Body of pancreas (tissue), 4 donors: Measurements from ENCODE around the gene MRTFA. TPM values are rescaled to one million over a fixed set of nuclear protein-coding genes. Genes with fewer than 3 reads are reported as not detected.

ENCODE experiments used
- ATAC-seq: fragments of 150-250 bp; one replicate; pipeline ENCODE4 v1.9.1; 2016
- DNase-seq, 4 donors: peaks; one replicate each; pipeline ENCODE4 v3.0.0-alpha.2; 2019
- H3K27ac ChIP-seq, 4 donors: fragments of 200-600 bp; sonication (generic); 1 replicate in 3 of 4; 2 replicates in 1 of 4; pipeline versions ENCODE4 v1.5.1 to v1.6.1; 2016 to 2019; ENCODE audit warnings: mild to moderate bottlenecking in 1 of 4, mixed read lengths in 1 of 4, moderate library complexity in 1 of 4
- H3K27me3 ChIP-seq, 2 donors: fragments of 200-600 bp; sonication (generic); one replicate each; pipeline ENCODE4 v1.6.0; 2016; ENCODE audit warnings: mild to moderate bottlenecking in 1 of 2
- H3K36me3 ChIP-seq, 2 donors: fragments of 200-600 bp; sonication (generic); replicated peaks in 1 of 2; 2 replicates each; pipeline ENCODE4 v1.5.1; 2016; ENCODE audit warnings: low read depth in 2 of 2; ENCODE audit not compliant: insufficient read depth in 1 of 2
- H3K4me1 ChIP-seq: fragments of 200-600 bp; sonication (generic); one replicate; pipeline ENCODE4 v1.6.0; 2016
- H3K4me3 ChIP-seq, 2 donors: fragments of 200-600 bp; sonication (generic); 1 replicate in 1 of 2; 2 replicates in 1 of 2; pipeline ENCODE4 v1.5.1; 2016 to 2019
- H3K9me3 ChIP-seq, 3 donors: fragments of 200-600 bp; sonication (generic); 1 replicate in 2 of 3; 2 replicates in 1 of 3; pipeline ENCODE4 v1.5.1; 2016
- POLR2A ChIP-seq, 3 donors: fragments of 450-650 bp; IDR thresholded peaks; one replicate each; pipeline ENCODE4 v1.6.1; 2016; ENCODE audit warnings: antibody characterized with exemption in 3 of 3, mild to moderate bottlenecking in 2 of 3
- WGBS, 2 donors: methylation state at CpG; one replicate each; pipeline ENCODE4 v1.1.5; 2017; 5-methylcytosine and 5-hydroxymethylcytosine counted together
- intact Hi-C: fragments of 100-400 bp; cut with DNase I; formaldehyde crosslinking; loops from one replicate; pipeline ENCODE4 v1.15.1; 2023
- total RNA-seq, 2 donors: library from RNA; depleted of rRNA; stranded (reverse); fragments of >200 nt; gene quantifications; one replicate each; pipeline ENCODE4 v1.1.0, GENCODE V29; 2016
- TF ChIP-seq, protein P1 (sequence below), 7 experiments: fragments of 450-650 bp in 4 of 7; fragments of 200-600 bp in 3 of 7; sonication (generic) in 3 of 7; IDR thresholded peaks; one replicate each; pipeline ENCODE4 v1.5.1; 2016 to 2019; ENCODE audit warnings: antibody characterized with exemption in 7 of 7

MRTFA gene
- total RNA-seq, 2 donors from 2014 or later: 47.0 to 71.5 TPM

- WGBS, 2 donors: 74 to 79% methylated on average over 11 to 15 of the region's 15 CpGs
- no peak for ATAC-seq
These were observed 44.3 kb upstream of the MRTFA start for GRCh38 chr22:40680819-40681183.

DNA sequence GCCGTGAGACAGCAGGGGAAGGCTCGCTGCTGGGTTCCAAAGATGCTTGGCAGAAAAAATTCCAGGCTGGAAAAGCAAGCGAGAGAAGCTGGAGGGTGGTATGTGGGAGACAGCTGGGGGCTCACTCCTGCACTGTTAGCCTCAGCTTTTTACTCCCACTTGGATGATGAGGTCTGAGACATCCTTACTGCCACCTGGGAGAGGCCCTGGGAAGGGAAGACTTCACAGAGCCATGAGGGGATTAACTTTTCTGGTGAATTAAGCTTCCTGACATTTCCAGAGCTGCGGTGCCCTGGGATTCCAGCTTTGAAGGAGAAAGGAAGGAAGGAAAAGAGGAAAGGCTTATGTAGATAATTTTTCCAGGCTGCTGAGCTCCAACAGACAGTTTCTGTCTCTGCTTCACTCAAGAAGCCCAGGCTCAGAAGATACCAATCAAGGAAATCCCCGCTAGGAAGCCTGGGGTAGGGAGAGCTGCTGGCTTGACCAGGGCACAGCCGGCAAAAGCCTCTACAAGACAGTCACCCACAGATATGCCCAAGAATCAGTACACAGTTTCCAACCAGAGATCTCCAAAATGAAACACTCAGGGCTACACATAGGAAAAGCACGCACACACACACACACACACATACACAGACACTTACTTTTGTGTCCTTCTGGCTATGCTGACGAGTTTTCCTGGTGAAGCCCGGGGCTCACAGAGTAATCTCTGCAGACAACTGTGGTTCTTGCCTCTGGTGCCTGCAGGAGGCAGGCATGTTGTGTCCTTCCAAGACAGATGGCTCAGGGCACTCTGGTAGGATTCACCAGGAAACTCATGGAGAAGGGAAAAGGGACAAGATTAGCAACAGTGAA, 43.7 kb upstream of the MRTFA start:
- intact Hi-C loops: loop anchor here (10.0 kb wide), 1 partner anchor 215 kb away; no protein-coding TSS in a partner anchor
- 46 to 58% methylated on average over 9 of the region's 9 CpGs for WGBS, 2 donors
- Histone ChIP-seq H3K27me3 (no peaks in the 10 kb centered on the region), H3K4me3 (no peak overlapping the region), H3K9me3 (no peaks in the 10 kb centered on the region), H3K27ac (no peak overlapping the region), H3K4me1 (peaks cover 6% of the 10 kb centered on the region), H3K36me3 (no peaks in the 10 kb centered on the region)
- DNase-seq: no peak
- ATAC-seq: no peak
- TF ChIP-seq, protein P1, sequence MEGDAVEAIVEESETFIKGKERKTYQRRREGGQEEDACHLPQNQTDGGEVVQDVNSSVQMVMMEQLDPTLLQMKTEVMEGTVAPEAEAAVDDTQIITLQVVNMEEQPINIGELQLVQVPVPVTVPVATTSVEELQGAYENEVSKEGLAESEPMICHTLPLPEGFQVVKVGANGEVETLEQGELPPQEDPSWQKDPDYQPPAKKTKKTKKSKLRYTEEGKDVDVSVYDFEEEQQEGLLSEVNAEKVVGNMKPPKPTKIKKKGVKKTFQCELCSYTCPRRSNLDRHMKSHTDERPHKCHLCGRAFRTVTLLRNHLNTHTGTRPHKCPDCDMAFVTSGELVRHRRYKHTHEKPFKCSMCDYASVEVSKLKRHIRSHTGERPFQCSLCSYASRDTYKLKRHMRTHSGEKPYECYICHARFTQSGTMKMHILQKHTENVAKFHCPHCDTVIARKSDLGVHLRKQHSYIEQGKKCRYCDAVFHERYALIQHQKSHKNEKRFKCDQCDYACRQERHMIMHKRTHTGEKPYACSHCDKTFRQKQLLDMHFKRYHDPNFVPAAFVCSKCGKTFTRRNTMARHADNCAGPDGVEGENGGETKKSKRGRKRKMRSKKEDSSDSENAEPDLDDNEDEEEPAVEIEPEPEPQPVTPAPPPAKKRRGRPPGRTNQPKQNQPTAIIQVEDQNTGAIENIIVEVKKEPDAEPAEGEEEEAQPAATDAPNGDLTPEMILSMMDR (IDR thresholded peaks at IDR 0.05): no peak
- no peak for TF ChIP-seq POLR2A (IDR thresholded peaks at IDR 0.05)

More at GRCh38 chr22:40680819-40681183, 44.3 kb upstream of the MRTFA start:
- H3K27ac ChIP-seq: no peak overlapping the region
- no peak for TF ChIP-seq POLR2A (IDR thresholded peaks at IDR 0.05)
- TF ChIP-seq, protein P1 (IDR thresholded peaks at IDR 0.05): no peak
- H3K9me3 ChIP-seq: no peaks in the 10 kb centered on the region
- no peak for DNase-seq
- H3K4me3 ChIP-seq: no peak overlapping the region
- H3K36me3 ChIP-seq: no peaks in the 10 kb centered on the region
- no peaks in the 10 kb centered on the region for H3K27me3 ChIP-seq
- peaks cover 6% of the 10 kb centered on the region for H3K4me1 ChIP-seq
- intact Hi-C loops: loop anchor here (10.0 kb wide), 1 partner anchor 214 kb away; no protein-coding TSS in a partner anchor

GRCh38 chr22:40679249-40679963, 42.9 kb upstream of the MRTFA start, which contains the start of gene MCHR1:
TSS of gene MCHR1 (plus strand) at chr22:40679484. CDS start at chr22:40679653, 169 bp downstream.
- H3K36me3 ChIP-seq: no peaks in the 10 kb centered on the region
- H3K27me3 ChIP-seq: no peaks in the 10 kb centered on the region
- H3K27ac ChIP-seq: no peak within 1 kb of the TSS
- 15 to 17% methylated on average over 14 to 21 of the region's 21 CpGs for WGBS, 2 donors
- intact Hi-C loops: no loop called here
- H3K4me1 ChIP-seq: peaks cover 6% of the 10 kb centered on the region
- H3K9me3 ChIP-seq: no peaks in the 10 kb centered on the region
- TF ChIP-seq, protein P1 (IDR thresholded peaks at IDR 0.05): no peak
- no peak for TF ChIP-seq POLR2A (IDR thresholded peaks at IDR 0.05)
- ATAC-seq (no peak), DNase-seq (no peak)
- no peak within 1 kb of the TSS for H3K4me3 ChIP-seq

- ATAC-seq: no peak
- DNase-seq: no peak
- no peak for TF ChIP-seq POLR2A (IDR thresholded peaks at IDR 0.05)
- TF ChIP-seq, protein P1 (IDR thresholded peaks at IDR 0.05): no peak
- H3K4me1 ChIP-seq: peaks cover 6% of the 10 kb centered on the region
- no peaks in the 10 kb centered on the region for H3K36me3 ChIP-seq
- no peak overlapping the region for H3K4me3 ChIP-seq
- 60 to 67% methylated on average over 9 to 13 of the region's 14 CpGs for WGBS, 2 donors
- H3K27ac ChIP-seq: no peak overlapping the region
- H3K27me3 ChIP-seq: no peaks in the 10 kb centered on the region
- intact Hi-C loops: no loop called here
- no peaks in the 10 kb centered on the region for H3K9me3 ChIP-seq
These were observed 42.2 kb upstream of the MRTFA start for GRCh38 chr22:40678493-40679248.
